HG02571 (cell line): Measurements from ENCODE around the gene GPC6.
"Not testable (repeated sequence)": the region's sequence is repeated elsewhere in the genome, so short reads cannot be mapped to it uniquely, and the experiment has no call there.

Experiments used
- ATAC-seq: cut with Tn5 transposase; IDR thresholded peaks from one replicate; pipeline ENCODE4 v1.9.1; 2021; ENCODE audit warnings: mild to moderate bottlenecking, moderate library complexity; ENCODE audit not compliant: unreplicated experiment

GPC6 gene

GRCh38 chr13:94181461-94182107, 955.0 kb downstream of the GPC6 start:
- ATAC-seq, result no peak

- ATAC-seq, result no peak
Observed at GRCh38 chr13:94182185-94182761, 955.7 kb downstream of the GPC6 start.

- no peak for ATAC-seq
Observed at GRCh38 chr13:94186470-94186869, 959.9 kb downstream of the GPC6 start.

- ATAC-seq, result no peak
Observed at GRCh38 chr13:94188201-94188854, 961.7 kb downstream of the GPC6 start.

GRCh38 chr13:94192431-94192975, 965.9 kb downstream of the GPC6 start:
- ATAC-seq, result no peak

GRCh38 chr13:94195715-94196114, 969.1 kb downstream of the GPC6 start:
- no peak for ATAC-seq

- ATAC-seq, result no peak
Observed at GRCh38 chr13:94196413-94196812, 969.8 kb downstream of the GPC6 start.

- ATAC-seq, result no peak
Observed at GRCh38 chr13:94198681-94199080, 972.1 kb downstream of the GPC6 start.

GRCh38 chr13:94199135-94199534, 972.5 kb downstream of the GPC6 start:
- ATAC-seq, result no peak

GRCh38 chr13:94201022-94201421, 974.4 kb downstream of the GPC6 start:
- ATAC-seq, result no peak

GRCh38 chr13:94204163-94204562, 977.6 kb downstream of the GPC6 start:
- ATAC-seq, result no peak

GRCh38 chr13:94204946-94205345, 978.3 kb downstream of the GPC6 start:
- no peak for ATAC-seq

GRCh38 chr13:94205896-94206295, 979.3 kb downstream of the GPC6 start:
- no peak for ATAC-seq

- no peak for ATAC-seq
Observed at GRCh38 chr13:94209117-94209516, 982.5 kb downstream of the GPC6 start.

- not testable (repeated sequence) for ATAC-seq
Observed at GRCh38 chr13:94209913-94210312, 983.3 kb downstream of the GPC6 start.

GRCh38 chr13:94210816-94211215, 984.2 kb downstream of the GPC6 start:
- ATAC-seq, result no peak

GRCh38 chr13:94212196-94212595, 985.6 kb downstream of the GPC6 start:
- ATAC-seq, result no peak

GRCh38 chr13:94214121-94214520, 987.5 kb downstream of the GPC6 start:
- no peak for ATAC-seq

GRCh38 chr13:94214975-94215374, 988.4 kb downstream of the GPC6 start:
- ATAC-seq, result no peak

- ATAC-seq, result no peak
Observed at GRCh38 chr13:94216476-94216875, 989.9 kb downstream of the GPC6 start.

- ATAC-seq, result no peak
Observed at GRCh38 chr13:94217370-94217769, 990.8 kb downstream of the GPC6 start.

- ATAC-seq, result no peak
Observed at GRCh38 chr13:94218537-94218936, 991.9 kb downstream of the GPC6 start.
